ENCODE data around the gene RANBP9. TPM values are rescaled to one million over a fixed set of nuclear protein-coding genes. Genes with fewer than 3 reads are reported as not detected.

Gene RANBP9
- total and polyA plus RNA-seq, 9 of the 15 experiments (the other 6 are each of a cell fraction or from before 2014, with no cell fraction given) = 27.5 to 130 (median 61.5) TPM

DNA sequence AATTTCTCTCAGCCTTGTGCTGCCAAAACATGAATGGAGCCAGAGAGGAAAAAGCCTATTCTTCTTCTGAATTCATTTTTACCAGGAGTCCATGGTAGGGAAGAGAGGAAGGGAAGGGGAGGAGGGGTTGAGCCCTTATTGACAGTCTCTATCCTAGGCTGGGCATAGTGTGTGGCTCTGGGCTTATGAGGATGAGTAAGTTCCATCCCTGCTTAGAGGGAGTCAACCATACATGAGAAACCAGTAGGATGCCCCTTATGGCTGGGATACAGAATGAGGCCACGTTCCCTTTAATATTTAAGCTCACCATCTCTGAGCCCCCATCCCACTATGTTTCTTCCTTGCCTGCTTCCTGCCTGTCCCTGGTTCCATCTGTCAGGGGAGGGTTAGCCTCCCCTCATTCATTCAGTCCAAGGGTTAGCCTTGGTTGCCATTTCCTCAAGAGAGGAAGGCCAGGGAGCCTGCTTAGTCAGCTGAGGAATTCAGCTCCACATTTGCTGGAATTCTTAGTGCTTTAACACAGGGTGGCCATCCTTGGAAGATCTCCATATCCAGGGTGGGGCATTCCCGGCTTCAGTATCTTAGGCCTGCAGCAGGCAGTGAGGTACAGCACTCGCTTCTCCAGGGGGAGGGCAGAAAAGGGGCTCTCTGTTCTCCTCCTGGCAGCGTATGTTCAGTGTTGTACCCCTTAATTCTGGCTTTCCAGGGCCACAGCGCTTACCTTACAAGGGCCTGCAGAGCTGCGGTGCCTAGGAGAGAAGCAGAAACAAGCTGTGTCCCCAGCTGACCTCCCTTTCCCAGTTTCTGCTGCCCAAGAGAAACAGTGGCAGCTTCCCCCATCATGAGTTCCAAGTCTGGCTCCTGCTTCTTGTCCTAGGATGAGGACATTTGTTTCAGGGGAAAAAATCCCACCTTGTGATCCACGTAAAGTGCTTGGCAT, 124.8 kb downstream of the RANBP9 start (continued):
- no peak for TF ChIP-seq AFF1 (IDR thresholded peaks at IDR 0.05; ENCODE audit: low read depth in 1 of 2, partially characterized antibody in 2 of 2)
- no peak for TF ChIP-seq U2AF1 (optimal IDR thresholded peaks at IDR 0.05; ENCODE audit: low read depth, low read length)
- no peak for TF ChIP-seq SAFB (IDR thresholded peaks at IDR 0.05; ENCODE audit: borderline replicate concordance, low read depth, low read length)
- TF ChIP-seq MITF (IDR thresholded peaks at IDR 0.05) = no peak
- TF ChIP-seq ZNF561 (CRISPR knock-in tag; conservative IDR thresholded peaks at IDR 0.05) = no peak

All from K562 (cell line).